Measurements from ENCODE around the gene THSD8. TPM values are rescaled to one million over a fixed set of nuclear protein-coding genes. Genes with fewer than 3 reads are reported as not detected.
A peak's percentile ranks its signal among the peaks of the same experiment; 100 is the strongest.

Gene THSD8
- total RNA-seq, 1 donor from 2014 or later = not detected

DNA sequence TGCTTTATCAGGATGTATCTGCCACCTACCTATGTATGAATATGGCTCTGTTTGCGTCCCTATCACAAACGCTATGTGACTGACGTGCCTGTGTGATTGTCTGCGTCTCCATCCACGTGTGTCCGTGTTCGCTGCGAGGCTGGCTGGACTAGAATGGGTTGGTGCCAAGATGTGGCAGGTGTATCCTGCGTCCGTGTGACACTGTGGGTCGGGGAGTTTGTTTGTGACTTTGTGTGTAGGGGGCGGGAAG lies 19.8 kb upstream of the THSD8 start:
- TF ChIP-seq CTCF (IDR thresholded peaks at IDR 0.05) = no peak
- no peak for TF ChIP-seq EZH2 (IDR thresholded peaks at IDR 0.05)
- TF ChIP-seq EZH2phosphoT487 (IDR thresholded peaks at IDR 0.05) = no peak
- Mint-ChIP-seq H3K36me3 (no peaks in the 10 kb centered on the region), H3K4me1 (peaks cover 35% of the 10 kb centered on the region), H3K27ac (peak overlapping the region; percentile 100), H3K4me3 (peak overlapping the region; percentile 90), H3K9me3 (peaks cover 2% of the 10 kb centered on the region), H3K27me3 (ENCODE audit: insufficient read depth, low read depth) (peaks cover 14% of the 10 kb centered on the region)
- DNase-seq (ENCODE audit: low spot score) = no peak
- Histone ChIP-seq H3K4me2 (peak overlapping the region; percentile 99), H3K9ac (no peak overlapping the region), H2AFZ (replicated peaks) (peak overlapping the region; percentile 30), H4K20me1 (ENCODE audit: low read depth) (no peaks in the 10 kb centered on the region), H3F3A (ENCODE audit: low read depth) (peaks cover 63% of the 10 kb centered on the region), H3K4me1 (peaks cover 31% of the 10 kb centered on the region), H3K9me3 (ENCODE audit: low read depth) (no peaks in the 10 kb centered on the region), H3K27me3 (no peaks in the 10 kb centered on the region), H3K27ac (no peak overlapping the region), H3K36me3 (no peaks in the 10 kb centered on the region), H3K79me2 (ENCODE audit: low read depth) (no peaks in the 10 kb centered on the region), H3K4me3 (peak overlapping the region; percentile 66)

GRCh38 chr19:12782424-12783290 lies 19.2 kb upstream of the THSD8 start:
- no peaks in the 10 kb centered on the region for H3K36me3 ChIP-seq
- DNase-seq (ENCODE audit: low spot score) = peak; percentile 67
- Mint-ChIP-seq H3K27me3 (ENCODE audit: insufficient read depth, low read depth) (peaks cover 14% of the 10 kb centered on the region), H3K9me3 (peaks cover 2% of the 10 kb centered on the region), H3K4me1 (peaks cover 31% of the 10 kb centered on the region), H3K27ac (peak overlapping the region; percentile 100), H3K4me3 (peak overlapping the region; percentile 90), H3K36me3 (no peaks in the 10 kb centered on the region)
- peak overlapping the region; percentile 65 for H2AFZ ChIP-seq (replicated peaks)
- TF ChIP-seq EZH2 (IDR thresholded peaks at IDR 0.05) = no peak
- TF ChIP-seq CTCF (IDR thresholded peaks at IDR 0.05) = no peak
- no peak for TF ChIP-seq EZH2phosphoT487 (IDR thresholded peaks at IDR 0.05)
- no peaks in the 10 kb centered on the region for H3K9me3 ChIP-seq (ENCODE audit: low read depth)
- H3K27me3 ChIP-seq = no peaks in the 10 kb centered on the region
- H4K20me1 ChIP-seq (ENCODE audit: low read depth) = no peaks in the 10 kb centered on the region
- H3K4me2 ChIP-seq = peak overlapping the region; percentile 99
- H3K9ac ChIP-seq = no peak overlapping the region
- peaks cover 31% of the 10 kb centered on the region for H3K4me1 ChIP-seq
- peaks cover 63% of the 10 kb centered on the region for H3F3A ChIP-seq (ENCODE audit: low read depth)
- no peak overlapping the region for H3K27ac ChIP-seq
- H3K4me3 ChIP-seq = peak overlapping the region; percentile 66
- no peaks in the 10 kb centered on the region for H3K79me2 ChIP-seq (ENCODE audit: low read depth)

DNA sequence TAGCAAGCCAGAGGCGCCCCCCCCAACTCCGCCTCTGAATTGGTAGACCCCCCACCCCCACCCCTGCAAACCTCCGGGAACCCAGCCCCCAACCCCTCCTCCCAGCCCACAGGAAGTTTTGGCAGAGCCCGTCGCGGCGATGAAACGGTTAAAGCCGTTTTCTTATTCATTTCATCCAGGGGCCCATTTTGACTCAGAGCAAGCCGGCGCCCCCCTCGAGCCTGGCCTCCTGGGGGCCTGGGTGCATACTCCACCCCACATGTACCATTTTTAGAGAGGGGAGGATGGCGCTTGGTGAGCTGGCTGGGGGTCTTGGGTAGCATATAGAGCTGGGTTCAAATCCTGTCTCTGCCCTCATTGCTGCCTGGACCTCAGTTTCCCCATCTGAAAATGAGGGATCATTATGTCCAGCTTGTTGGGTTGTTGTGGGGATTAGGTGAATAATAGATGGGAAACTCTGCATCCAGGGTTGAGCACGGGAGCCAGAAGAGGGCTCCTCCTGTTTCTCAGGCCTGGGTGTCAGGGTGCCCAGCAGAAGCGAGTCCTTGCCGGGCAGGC lies 18.5 kb upstream of the THSD8 start:
- Histone ChIP-seq H3K9ac (no peak overlapping the region), H3K27me3 (no peaks in the 10 kb centered on the region), H3K36me3 (no peaks in the 10 kb centered on the region), H3F3A (ENCODE audit: low read depth) (peaks cover 66% of the 10 kb centered on the region), H4K20me1 (ENCODE audit: low read depth) (no peaks in the 10 kb centered on the region), H3K4me2 (peak overlapping the region; percentile 99), H3K4me3 (peak overlapping the region; percentile 66), H3K9me3 (ENCODE audit: low read depth) (no peaks in the 10 kb centered on the region), H3K27ac (no peak overlapping the region), H2AFZ (replicated peaks) (no peak overlapping the region), H3K79me2 (ENCODE audit: low read depth) (no peaks in the 10 kb centered on the region), H3K4me1 (peaks cover 33% of the 10 kb centered on the region)
- DNase-seq (ENCODE audit: low spot score) = no peak
- no peak for TF ChIP-seq EZH2phosphoT487 (IDR thresholded peaks at IDR 0.05)
- no peak for TF ChIP-seq CTCF (IDR thresholded peaks at IDR 0.05)
- Mint-ChIP-seq H3K4me3 (peak overlapping the region; percentile 78), H3K27ac (peak overlapping the region; percentile 87), H3K36me3 (no peaks in the 10 kb centered on the region), H3K27me3 (ENCODE audit: insufficient read depth, low read depth) (peaks cover 14% of the 10 kb centered on the region), H3K4me1 (peaks cover 36% of the 10 kb centered on the region), H3K9me3 (peaks cover 2% of the 10 kb centered on the region)
